HCT116 (cell line): ENCODE measurements around the gene STKLD1. TPM values are rescaled to one million over a fixed set of nuclear protein-coding genes. Genes with fewer than 3 reads are reported as not detected.
A peak's percentile ranks its signal among the peaks of the same experiment; 100 is the strongest.

ENCODE experiments used
- ATAC-seq: fragments of 200-7000 bp; cut with Tn5 transposase; 2 replicates; pipeline ENCODE4 v1.9.1; 2020; ENCODE audit warnings: mild to moderate bottlenecking, moderate library complexity
- BruUV-seq: library from RNA; stranded (reverse); fragments of 400-500 nt; replicated peaks from 2 replicates; lab custom pipeline; 2021; lab: Mats Ljungman, UMichigan
- CTCF ChIA-PET: fragments of 300-600 bp; sonication (Branson Sonifier 250); formaldehyde crosslinking; loops from one replicate; lab custom pipeline; 2021; ENCODE audit warnings: antibody characterized with exemption; lab: Charles Lee
- POLR2A ChIA-PET: fragments of 300-600, 350-600 bp; sonication (Branson Sonifier 250); formaldehyde crosslinking; loops from one replicate; lab custom pipeline; 2021; ENCODE audit warnings: antibody characterized with exemption; lab: Charles Lee
- RAD21 ChIA-PET, 2 experiments: fragments of 300-600 bp; sonication (Branson Sonifier 250); formaldehyde crosslinking; loops; one replicate each; lab custom pipeline; 2023; ENCODE audit warnings: low total read pairs in 2 of 2; ENCODE audit not compliant: uncharacterized antibody in 2 of 2, unreplicated experiment in 2 of 2, low non-redundant PET in 1 of 2; lab: Charles Lee
- DNase-seq: peaks from one replicate; pipeline ENCODE4 v3.0.0-alpha.2; 2010; ENCODE audit warnings: low read depth, low spot score
- H2AFZ ChIP-seq: fragments of 200-600 bp; shearing (Covaris generic), sonication (generic); 2 replicates; pipeline ENCODE4 v1.6.1; 2017; ENCODE audit warnings: low read depth, mixed run types, mixed read lengths, antibody characterized with exemption, low read length; ENCODE audit not compliant: poor library complexity, severe bottlenecking
- H3K27ac ChIP-seq: 2 replicates; pipeline ENCODE4 v1.5.1; 2012; ENCODE audit warnings: low read depth, low read length
- H3K27me3 ChIP-seq: fragments of 200-600 bp; sonication (generic); 2 replicates; pipeline ENCODE4 v1.6.1; 2016; ENCODE audit warnings: mixed run types, low read length, mixed read lengths; ENCODE audit not compliant: insufficient read depth
- H3K36me3 ChIP-seq, 2 experiments: fragments of 200-500 bp in 1 of 2; fragments of 200-600 bp in 1 of 2; sonication (Bioruptor generic) in 1 of 2; sonication (generic) in 1 of 2; 2 replicates each; pipeline versions ENCODE4 v1.5.1 to v1.6.1; 2014 to 2016; ENCODE audit warnings: low read length in 2 of 2, inconsistent platforms in 1 of 2, mixed read lengths in 1 of 2, mixed run types in 1 of 2; ENCODE audit not compliant: insufficient read depth in 2 of 2, control insufficient read depth in 1 of 2
- H3K4me1 ChIP-seq, 2 experiments: fragments of 200-600 bp in 1 of 2; sonication (generic) in 1 of 2; 2 replicates each; pipeline versions ENCODE4 v1.5.1 to v1.6.1; 2012 to 2017; ENCODE audit warnings: low read length in 2 of 2, inconsistent platforms in 1 of 2, mild to moderate bottlenecking in 1 of 2, mixed read lengths in 1 of 2, mixed run types in 1 of 2, moderate library complexity in 1 of 2; ENCODE audit not compliant: insufficient read depth in 2 of 2, control insufficient read depth in 1 of 2
- H3K4me2 ChIP-seq: fragments of 200-600 bp; sonication (generic); 2 replicates; pipeline ENCODE4 v1.6.1; 2017; ENCODE audit warnings: mixed run types, low read length, mixed read lengths
- H3K4me3 ChIP-seq, 2 experiments: fragments of 200-600 bp in 1 of 2; sonication (generic) in 1 of 2; replicated peaks in 1 of 2; 2 replicates each; pipeline ENCODE4 v1.5.1; 2011 to 2016; ENCODE audit warnings: low read length in 2 of 2, control low read depth in 1 of 2, low read depth in 1 of 2, mild to moderate bottlenecking in 1 of 2, mixed read lengths in 1 of 2, mixed run types in 1 of 2
- H3K79me2 ChIP-seq: fragments of 200-600 bp; sonication (generic); 2 replicates; pipeline ENCODE4 v1.6.1; 2017; ENCODE audit warnings: mild to moderate bottlenecking, mixed run types, low read length, moderate library complexity, mixed read lengths; ENCODE audit not compliant: insufficient read depth
- H3K9ac ChIP-seq: fragments of 200-600 bp; sonication (generic); 2 replicates; pipeline ENCODE4 v1.6.1; 2016; ENCODE audit warnings: low read length, mixed read lengths
- H3K9me2 ChIP-seq: fragments of 200-600 bp; sonication (generic), shearing (Covaris generic); 2 replicates; pipeline ENCODE4 v1.6.1; 2017; ENCODE audit warnings: mixed run types, mild to moderate bottlenecking, moderate library complexity; ENCODE audit not compliant: insufficient read depth
- H3K9me3 ChIP-seq, 2 experiments: fragments of 200-500 bp in 1 of 2; fragments of 200-600 bp in 1 of 2; sonication (Bioruptor generic) in 1 of 2; sonication (generic) in 1 of 2; 2 replicates each; pipeline ENCODE4 v1.6.1; 2014 to 2017; ENCODE audit warnings: low read length in 2 of 2, mixed read lengths in 2 of 2, inconsistent platforms in 1 of 2, low read depth in 1 of 2, mild to moderate bottlenecking in 1 of 2, mixed run types in 1 of 2, moderate library complexity in 1 of 2; ENCODE audit not compliant: control insufficient read depth in 1 of 2, insufficient read depth in 1 of 2
- H4K20me1 ChIP-seq: fragments of 200-600 bp; sonication (generic), shearing (Covaris generic); 2 replicates; pipeline ENCODE4 v1.6.1; 2017; ENCODE audit warnings: mixed run types, mild to moderate bottlenecking, moderate library complexity; ENCODE audit not compliant: insufficient read depth
- CBX3 ChIP-seq: IDR thresholded peaks from 2 replicates; pipeline ENCODE4 v1.6.1; 2012; ENCODE audit warnings: low read depth
- CEBPB ChIP-seq: IDR thresholded peaks from 2 replicates; pipeline ENCODE4 v1.6.1; 2012; ENCODE audit warnings: low read depth
- EGR1 ChIP-seq: IDR thresholded peaks from 2 replicates; pipeline ENCODE4 v1.6.1; 2012; ENCODE audit warnings: low read depth
- FOSL1 ChIP-seq: IDR thresholded peaks from 2 replicates; pipeline ENCODE4 v1.6.1; 2012; ENCODE audit warnings: low read depth
- SP1 ChIP-seq: IDR thresholded peaks from 2 replicates; pipeline ENCODE4 v1.6.1; 2012; ENCODE audit warnings: low read depth
- YY1 ChIP-seq: IDR thresholded peaks from 2 replicates; pipeline ENCODE4 v1.6.1; 2011; ENCODE audit warnings: low read length, low read depth, moderate library complexity, mild to moderate bottlenecking; ENCODE audit not compliant: insufficient replicate concordance; ENCODE audit errors: extremely low read depth
- ZBTB33 ChIP-seq: IDR thresholded peaks from 2 replicates; pipeline ENCODE4 v1.6.1; 2011; ENCODE audit warnings: mild to moderate bottlenecking, low read length, moderate library complexity; ENCODE audit not compliant: insufficient replicate concordance; ENCODE audit errors: extremely low read depth
- ZNF274 ChIP-seq: fragments of 200-500 bp; sonication (Bioruptor generic); IDR thresholded peaks from 2 replicates; pipeline ENCODE4 v1.6.1; 2014; ENCODE audit warnings: mild to moderate bottlenecking, low read depth, low read length, inconsistent platforms
- intact Hi-C: fragments of 100-400 bp; cut with micrococcal nuclease; formaldehyde crosslinking; loops from 2 replicates; pipeline ENCODE4 v1.10.0; 2022
- total RNA-seq: library from RNA; stranded (reverse); gene quantifications from one replicate; pipeline ENCODE4 v1.2.1, GENCODE V29; 2021; ENCODE audit not compliant: unreplicated experiment

Gene STKLD1
- total RNA-seq, 1 experiment from 2014 or later = 0.37 TPM

GRCh38 chr9:133357656-133358055 is 18.5 kb upstream of the STKLD1 start:
- peak overlapping the region; percentile 87 to 96 for H3K4me3 ChIP-seq
- no TSS peak for BruUV-seq

More at GRCh38 chr9:133357656-133358055, 18.5 kb upstream of the STKLD1 start:
- TF ChIP-seq ZNF274 = no peak
- TF ChIP-seq SP1 = no peak
- TF ChIP-seq ZBTB33 = no peak
- TF ChIP-seq CEBPB = no peak
- no peak for TF ChIP-seq FOSL1
- TF ChIP-seq EGR1 = no peak
- TF ChIP-seq CBX3 = no peak
- no peak for TF ChIP-seq YY1
- 0 out of 2 replicates have a peak overlapping the region, but pooled peaks have one; percentile 60 for H3K27ac ChIP-seq
- peak overlapping the region; percentile 84 for H3K9ac ChIP-seq
- H3K4me1 ChIP-seq = peaks cover 7 to 24% of the 10 kb centered on the region in 2 experiments; a peak in 3 of 4 replicates
- ChIA-PET CTCF (no interaction called here), POLR2A (interaction anchor here (2.0 kb wide), 1 partner anchor 10 kb away, joined by 15 read pairs; the partner anchor contains the start of genes MED22 and RPL7A), RAD21 (no interaction called here)
- H3K9me2 ChIP-seq = no peaks in the 10 kb centered on the region
- no peaks in the 10 kb centered on the region for H3K27me3 ChIP-seq
- peaks cover 16 to 28% of the 10 kb centered on the region in 2 experiments; a peak in 3 of 4 replicates for H3K36me3 ChIP-seq
- peaks cover 47% of the 10 kb centered on the region for H3K79me2 ChIP-seq
- DNase-seq = no peak
- H3K4me2 ChIP-seq = peak overlapping the region; percentile 93
- H3K9me3 ChIP-seq = no peaks in the 10 kb centered on the region
- intact Hi-C loops = loop anchor here (5.0 to 10.0 kb wide), 2 partner anchors 130 to 637 kb away; partner anchors contain the start of gene VAV2
- no peak overlapping the region for H2AFZ ChIP-seq
- H4K20me1 ChIP-seq = no peaks in the 10 kb centered on the region
- no peak for ATAC-seq
